HUES64 (cell line): ENCODE results near the gene KRTAP12-2.
"Not testable (repeated sequence)": the region's sequence is repeated elsewhere in the genome, so short reads cannot be mapped to it uniquely, and the experiment has no call there.

Experiments used
- H3K27ac ChIP-seq: 2 replicates; pipeline ENCODE4 v1.7.0; 2013; ENCODE audit warnings: low read depth, low read length, inconsistent platforms
- H3K27me3 ChIP-seq: 2 replicates; pipeline ENCODE4 v1.6.1; 2013; ENCODE audit warnings: mild to moderate bottlenecking, low read length; ENCODE audit not compliant: insufficient read depth
- H3K36me3 ChIP-seq: 2 replicates; pipeline ENCODE4 v1.6.1; 2013; ENCODE audit warnings: mild to moderate bottlenecking, low read length; ENCODE audit not compliant: insufficient read depth
- H3K4me1 ChIP-seq: 2 replicates; pipeline ENCODE4 v1.6.1; 2013; ENCODE audit warnings: mild to moderate bottlenecking, low read length, moderate library complexity; ENCODE audit not compliant: insufficient read depth
- H3K4me3 ChIP-seq: 2 replicates; pipeline ENCODE4 v1.5.1; 2013; ENCODE audit warnings: mild to moderate bottlenecking, low read length, moderate library complexity
- H3K9ac ChIP-seq: 2 replicates; pipeline ENCODE4 v1.6.1; 2013; ENCODE audit warnings: mild to moderate bottlenecking, low read depth, low read length
- H3K9me3 ChIP-seq: 2 replicates; pipeline ENCODE4 v1.6.1; 2013; ENCODE audit warnings: low read depth, low read length; ENCODE audit not compliant: insufficient read depth
- WGBS: fragments of 150-250, 120-280 bp; methylation state at CpG from one replicate; pipeline ENCODE4 v1.1.7; 2013; ENCODE audit warnings: missing lambda C conversion rate; 5-methylcytosine and 5-hydroxymethylcytosine counted together

The KRTAP12-2 gene

DNA sequence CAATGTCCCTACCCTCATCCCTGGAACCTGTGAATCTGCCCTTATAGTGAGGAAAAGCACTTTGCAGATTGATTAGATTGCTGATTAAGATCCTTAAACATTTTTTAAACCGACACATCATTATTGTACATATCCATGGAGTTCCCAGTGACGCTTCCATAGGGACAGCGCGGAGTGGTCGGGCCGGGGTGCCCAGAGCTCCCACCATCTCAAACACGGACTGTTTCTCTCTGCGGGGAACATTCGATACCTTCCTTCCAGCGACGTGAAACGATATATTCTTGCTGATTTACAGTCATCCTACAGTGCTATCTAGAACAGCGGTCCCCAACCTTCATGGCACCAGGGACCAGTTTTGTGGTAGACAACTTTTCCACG, 34.3 kb upstream of the KRTAP12-2 start:
- Histone ChIP-seq H3K4me1 (peaks cover 44% of the 10 kb centered on the region), H3K27me3 (peaks cover 21% of the 10 kb centered on the region), H3K9ac (no peak overlapping the region), H3K36me3 (no peaks in the 10 kb centered on the region), H3K27ac (no peak overlapping the region), H3K9me3 (no peaks in the 10 kb centered on the region), H3K4me3 (no peak overlapping the region)
- WGBS: 83% methylated on average over 14 of the region's 14 CpGs

DNA sequence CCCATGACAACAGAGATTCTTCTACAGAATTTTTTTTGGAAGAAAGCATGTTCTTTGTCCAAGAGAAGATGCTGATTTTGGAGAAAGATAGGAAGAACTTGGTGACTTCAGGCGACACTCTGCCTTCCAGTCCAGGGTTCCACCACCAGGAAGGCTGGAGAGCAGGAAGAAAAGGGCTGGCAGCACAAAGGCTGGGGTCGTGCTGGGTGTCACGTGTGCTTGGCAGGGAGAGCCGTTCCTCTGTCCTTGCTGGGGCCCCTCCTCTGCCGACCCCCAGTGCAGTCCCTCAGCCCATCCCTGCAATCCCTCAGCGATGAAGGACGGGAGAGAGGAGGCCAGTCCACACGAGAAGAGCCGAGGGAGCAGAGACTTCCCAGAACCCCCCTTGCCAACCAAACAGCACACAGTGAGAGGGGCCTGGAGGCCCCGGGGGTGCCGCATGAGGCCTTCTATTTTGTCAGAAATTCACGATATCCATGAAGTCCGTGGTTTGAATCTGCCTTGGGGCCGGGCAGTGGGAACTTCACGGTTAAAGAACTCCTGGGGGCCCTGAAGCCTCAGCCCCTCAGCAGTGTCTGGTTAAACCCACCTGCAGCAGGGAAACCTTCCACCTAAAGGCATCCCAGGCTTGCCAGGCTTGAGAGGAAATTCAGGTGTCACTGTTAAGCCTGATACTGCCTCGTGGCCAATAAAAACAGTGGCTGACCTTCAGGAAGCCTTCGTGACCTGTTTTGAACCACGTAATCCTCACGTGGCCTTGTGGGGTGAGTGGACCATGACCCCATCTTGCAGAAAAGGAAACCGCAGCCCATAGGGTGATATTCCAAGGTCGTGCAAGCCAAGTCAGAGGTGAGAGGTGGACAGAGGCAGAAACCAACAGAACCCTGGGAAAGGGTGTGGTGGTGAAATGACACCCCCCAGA, 33.6 kb upstream of the KRTAP12-2 start:
- H3K9ac ChIP-seq: no peak overlapping the region
- 85% methylated on average over 21 of the region's 21 CpGs for WGBS
- H3K36me3 ChIP-seq: no peaks in the 10 kb centered on the region
- H3K27me3 ChIP-seq: peaks cover 18% of the 10 kb centered on the region
- no peak overlapping the region for H3K27ac ChIP-seq
- H3K9me3 ChIP-seq: no peaks in the 10 kb centered on the region
- peaks cover 45% of the 10 kb centered on the region for H3K4me1 ChIP-seq
- H3K4me3 ChIP-seq: no peak overlapping the region

DNA sequence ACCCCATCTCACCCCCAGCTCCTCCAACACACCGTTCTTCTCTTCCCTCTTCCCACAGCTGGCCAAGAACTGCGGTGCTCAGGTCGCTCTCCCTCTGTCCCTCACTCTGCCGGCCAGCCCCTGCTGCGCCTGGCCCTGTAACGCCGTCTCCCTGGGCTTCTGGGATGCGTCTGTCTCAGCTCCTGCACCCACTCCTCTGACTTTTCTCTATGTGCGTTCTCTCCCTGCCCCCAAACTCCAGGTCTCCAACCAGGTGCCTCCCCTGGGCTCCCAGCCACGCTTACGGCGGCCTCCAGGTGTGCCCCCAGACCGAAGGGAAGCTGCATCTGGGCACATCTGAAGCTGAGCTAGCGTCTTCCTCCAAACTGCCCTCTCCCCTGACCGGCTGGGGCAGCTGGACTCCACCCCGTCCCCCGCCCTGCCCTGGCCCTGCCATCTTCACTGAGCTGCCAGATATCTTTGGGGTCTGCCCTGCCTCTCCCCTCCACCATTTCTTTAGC, 32.8 kb upstream of the KRTAP12-2 start:
- Histone ChIP-seq H3K27me3 (peaks cover 14% of the 10 kb centered on the region), H3K9ac (no peak overlapping the region), H3K4me1 (peaks cover 47% of the 10 kb centered on the region), H3K27ac (no peak overlapping the region), H3K9me3 (no peaks in the 10 kb centered on the region), H3K36me3 (no peaks in the 10 kb centered on the region), H3K4me3 (no peak overlapping the region)
- WGBS: 81% methylated on average over 17 of the region's 17 CpGs

DNA sequence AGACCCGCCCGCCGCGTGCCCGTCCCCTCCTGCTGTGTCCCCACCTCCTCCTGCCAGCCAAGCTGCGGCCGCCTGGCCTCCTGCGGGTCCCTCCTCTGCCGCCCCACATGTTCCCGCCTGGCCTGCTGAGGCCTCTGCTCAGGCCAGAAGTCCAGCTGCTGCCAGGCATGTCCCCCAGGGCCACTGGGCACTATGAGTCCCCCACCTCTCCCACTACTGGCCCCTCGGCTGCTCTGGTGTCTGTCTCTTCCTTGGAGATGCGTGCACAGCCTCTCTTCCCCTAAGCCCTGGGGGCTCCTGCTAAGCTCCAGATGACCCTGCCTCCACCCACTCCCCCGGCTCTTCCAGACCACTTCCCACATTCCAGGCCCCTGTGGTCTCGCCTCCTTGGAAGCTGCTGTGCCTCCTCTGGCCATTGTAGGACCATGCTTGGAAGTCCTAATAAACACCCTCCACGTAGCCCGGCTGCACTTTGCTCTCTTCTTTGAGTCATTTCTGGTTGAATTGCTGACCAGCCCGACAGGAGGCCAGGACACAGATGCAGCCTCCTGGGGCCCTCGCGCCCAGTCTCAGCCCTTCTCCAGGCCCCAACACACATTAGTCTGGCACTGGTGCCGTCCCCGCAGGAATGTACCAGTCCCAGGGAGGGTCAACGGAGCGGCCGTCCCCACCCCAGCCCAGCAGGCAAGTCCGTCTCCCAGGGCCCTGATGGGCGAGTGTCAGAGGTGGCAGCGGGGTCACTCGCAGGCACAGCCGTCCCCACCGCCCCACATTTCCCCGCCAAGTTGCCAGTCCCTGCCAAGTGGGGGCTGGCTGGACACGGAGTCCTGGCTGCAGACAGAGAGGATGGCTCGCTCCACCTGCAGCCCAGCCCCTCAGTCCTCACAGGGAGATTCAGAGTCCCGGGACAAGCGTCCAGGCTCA, 31.3 kb upstream of the KRTAP12-2 start:
- Histone ChIP-seq H3K4me1 (peaks cover 33% of the 10 kb centered on the region), H3K36me3 (no peaks in the 10 kb centered on the region), H3K9ac (no peak overlapping the region), H3K27ac (no peak overlapping the region), H3K9me3 (peaks cover 8% of the 10 kb centered on the region; the same call in 1 of the 2 replicates), H3K27me3 (no peaks in the 10 kb centered on the region), H3K4me3 (no peak overlapping the region)
- 47% methylated on average over 35 of the region's 35 CpGs for WGBS

DNA sequence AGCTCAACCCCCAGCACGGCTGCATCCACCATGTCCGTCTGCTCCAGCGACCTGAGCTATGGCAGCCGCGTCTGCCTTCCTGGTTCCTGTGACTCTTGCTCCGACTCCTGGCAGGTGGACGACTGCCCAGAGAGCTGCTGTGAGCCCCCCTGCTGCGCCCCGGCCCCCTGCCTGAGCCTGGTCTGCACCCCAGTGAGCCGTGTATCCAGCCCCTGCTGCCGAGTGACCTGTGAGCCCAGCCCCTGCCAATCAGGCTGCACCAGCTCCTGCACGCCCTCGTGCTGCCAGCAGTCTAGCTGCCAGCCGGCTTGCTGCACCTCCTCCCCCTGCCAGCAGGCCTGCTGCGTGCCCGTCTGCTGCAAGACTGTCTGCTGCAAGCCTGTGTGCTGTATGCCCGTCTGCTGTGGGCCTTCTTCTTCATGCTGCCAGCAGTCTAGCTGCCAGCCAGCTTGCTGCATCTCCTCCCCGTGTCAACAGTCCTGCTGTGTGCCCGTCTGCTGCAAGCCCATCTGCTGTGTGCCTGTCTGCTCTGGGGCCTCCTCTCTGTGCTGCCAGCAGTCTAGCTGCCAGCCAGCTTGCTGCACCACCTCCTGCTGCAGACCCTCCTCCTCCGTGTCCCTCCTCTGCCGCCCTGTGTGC, 30.6 kb upstream of the KRTAP12-2 start, which contains the start of gene KRTAP10-12:
TSS of gene KRTAP10-12 (plus strand) at position 1 of the 639 bp plus-strand sequence. CDS start at position 31, 30 bp downstream.
- not testable (repeated sequence) for H3K9ac ChIP-seq, H3K27me3 ChIP-seq, H3K27ac ChIP-seq, H3K4me3 ChIP-seq, H3K36me3 ChIP-seq
- H3K9me3 ChIP-seq: peaks cover 14% of the 10 kb centered on the region
- WGBS: 59% methylated on average over 20 of the region's 21 CpGs
- peaks cover 27% of the 10 kb centered on the region for H3K4me1 ChIP-seq

DNA sequence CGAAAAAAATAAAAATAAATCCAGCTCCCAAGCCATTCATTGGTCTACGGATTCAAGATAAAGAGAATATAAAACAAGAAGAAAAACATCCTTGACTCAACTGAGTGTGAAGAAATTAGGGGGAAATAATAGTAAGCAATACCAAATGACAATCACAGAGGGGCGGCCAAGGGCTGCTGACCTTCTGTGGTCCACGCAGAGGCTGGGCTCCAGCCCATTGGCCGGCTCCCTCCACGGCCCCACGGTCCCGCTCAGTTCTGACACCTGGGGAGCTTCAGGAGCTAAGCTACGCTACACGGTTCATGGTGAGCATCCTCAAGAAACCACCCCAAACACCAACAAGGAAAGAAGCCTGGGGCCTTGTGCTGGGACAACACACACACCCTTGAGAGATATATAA, 29.8 kb upstream of the KRTAP12-2 start:
- 70% methylated on average over 9 of the region's 10 CpGs for WGBS
- H3K4me3 ChIP-seq: no peak overlapping the region
- H3K27ac ChIP-seq: no peak overlapping the region

DNA sequence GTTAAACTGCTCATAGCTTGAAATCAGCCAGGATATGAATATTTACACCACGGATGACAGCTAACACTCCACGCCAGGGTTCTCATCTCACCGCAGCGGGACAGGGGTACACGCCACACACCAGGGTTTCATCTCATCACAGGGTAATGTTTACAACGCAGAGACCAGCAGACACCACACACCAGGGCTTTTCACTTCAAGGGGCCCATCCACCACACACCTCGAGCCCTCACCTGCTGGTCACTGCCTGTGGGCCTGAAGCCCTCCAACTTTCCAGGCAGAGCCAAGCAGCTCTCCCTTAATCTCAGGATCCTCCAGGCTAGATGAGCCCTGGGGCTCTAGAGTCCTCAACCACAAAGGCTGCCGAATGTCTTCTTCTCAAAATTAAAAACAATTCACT, 28.9 kb upstream of the KRTAP12-2 start:
- WGBS: 86% methylated on average over 8 of the region's 8 CpGs
- H3K4me1 ChIP-seq: peaks cover 27% of the 10 kb centered on the region

More for the DNA sequence above, 29.8 kb upstream of the KRTAP12-2 start:
- Histone ChIP-seq H3K27me3 (no peaks in the 10 kb centered on the region), H3K9ac (no peak overlapping the region), H3K9me3 (peaks cover 14% of the 10 kb centered on the region), H3K4me1 (peaks cover 27% of the 10 kb centered on the region), H3K36me3 (no peaks in the 10 kb centered on the region)

DNA sequence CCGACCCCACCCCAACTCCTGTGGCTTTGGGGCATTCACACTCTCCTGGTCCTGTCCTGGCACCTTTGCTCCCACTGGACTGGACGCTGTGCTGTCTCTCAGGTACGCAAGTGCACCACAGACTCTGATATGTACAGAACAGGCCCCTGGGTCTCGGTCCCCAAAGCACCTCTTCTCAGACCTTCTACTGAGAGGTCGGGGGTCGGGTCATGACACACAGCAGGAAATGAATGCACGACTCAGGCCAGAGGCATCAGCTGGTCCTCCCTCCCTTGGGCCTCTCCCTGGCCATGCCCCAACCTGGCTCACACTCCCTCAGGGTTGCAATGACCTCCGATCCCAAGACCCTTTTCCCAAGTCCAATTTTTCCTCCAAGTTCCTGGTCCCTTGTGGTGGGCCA, 28.5 kb upstream of the KRTAP12-2 start:
- WGBS: 76% methylated on average over 8 of the region's 8 CpGs
- no peaks in the 10 kb centered on the region for H3K27me3 ChIP-seq
- H3K36me3 ChIP-seq: no peaks in the 10 kb centered on the region
- peaks cover 14% of the 10 kb centered on the region for H3K9me3 ChIP-seq
- H3K4me1 ChIP-seq: peaks cover 27% of the 10 kb centered on the region
- H3K4me3 ChIP-seq: no peak overlapping the region
- no peak overlapping the region for H3K27ac ChIP-seq
- H3K9ac ChIP-seq: no peak overlapping the region

More for the DNA sequence above, 28.9 kb upstream of the KRTAP12-2 start:
- Histone ChIP-seq H3K36me3 (no peaks in the 10 kb centered on the region), H3K9me3 (peaks cover 14% of the 10 kb centered on the region), H3K27me3 (no peaks in the 10 kb centered on the region), H3K4me3 (no peak overlapping the region), H3K9ac (no peak overlapping the region), H3K27ac (no peak overlapping the region)

DNA sequence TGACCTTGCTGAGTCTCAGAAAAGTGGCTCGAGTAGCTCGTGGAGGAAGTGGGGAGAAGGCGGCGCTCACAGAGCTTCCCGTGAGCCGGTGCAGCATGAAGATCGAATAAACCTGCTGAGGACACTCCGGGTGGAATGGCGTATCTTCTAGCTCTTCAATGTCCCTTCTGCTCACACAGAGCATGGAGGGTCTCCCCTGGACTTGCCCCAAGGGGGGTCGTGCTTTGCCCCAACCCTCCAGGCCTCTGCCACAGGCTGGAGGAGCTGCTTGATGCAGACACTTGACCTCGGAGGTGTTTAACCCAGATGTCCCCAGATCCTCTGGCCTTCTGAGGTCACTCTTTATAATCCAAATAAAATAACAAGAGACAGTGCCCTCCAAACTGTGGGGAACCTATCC, 28.0 kb upstream of the KRTAP12-2 start:
- Histone ChIP-seq H3K9me3 (peaks cover 14% of the 10 kb centered on the region), H3K36me3 (no peaks in the 10 kb centered on the region), H3K4me3 (no peak overlapping the region), H3K27ac (no peak overlapping the region), H3K4me1 (peaks cover 25% of the 10 kb centered on the region), H3K9ac (no peak overlapping the region), H3K27me3 (no peaks in the 10 kb centered on the region)
- 80% methylated on average over 11 of the region's 11 CpGs for WGBS

DNA sequence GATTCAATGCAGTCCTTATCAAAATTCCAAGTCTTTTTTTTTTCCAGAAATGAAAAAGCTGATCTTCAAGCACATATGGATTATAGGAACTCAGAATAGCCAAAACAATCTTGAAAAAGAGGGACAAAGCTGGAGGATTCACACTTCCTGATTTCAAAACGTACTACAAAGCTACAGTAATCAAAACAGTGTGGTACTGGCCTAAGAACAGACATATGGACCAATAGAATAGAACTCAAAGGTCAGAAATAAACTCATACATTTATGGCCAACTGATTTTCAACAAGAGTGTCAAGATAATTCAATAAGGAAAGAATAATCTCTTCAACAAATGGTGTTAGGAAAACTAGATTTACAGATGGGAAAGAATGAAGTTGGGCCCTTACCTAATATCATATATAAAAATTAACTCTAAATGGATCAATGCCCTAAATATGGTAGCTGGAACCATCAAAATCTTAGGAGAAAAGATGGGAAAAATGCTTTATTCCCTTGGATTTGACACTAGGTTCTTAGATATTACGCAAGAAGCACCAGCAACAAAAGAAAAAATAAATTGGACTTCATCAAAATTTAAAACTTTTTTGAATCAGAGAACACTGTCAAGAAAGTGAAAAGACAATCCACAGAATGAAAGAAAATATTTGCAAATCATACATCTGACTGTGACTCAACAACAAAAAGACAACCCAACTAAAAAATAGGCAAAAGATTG, 26.2 kb upstream of the KRTAP12-2 start:
- Histone ChIP-seq H3K4me3 (no peak overlapping the region), H3K9ac (no peak overlapping the region), H3K36me3 (no peaks in the 10 kb centered on the region), H3K27me3 (no peaks in the 10 kb centered on the region), H3K4me1 (peaks cover 15% of the 10 kb centered on the region), H3K9me3 (peaks cover 14% of the 10 kb centered on the region), H3K27ac (no peak overlapping the region)
- WGBS: 67% methylated on average over 2 of the region's 2 CpGs
